ENCODE results near the gene PACRG.

DNA sequence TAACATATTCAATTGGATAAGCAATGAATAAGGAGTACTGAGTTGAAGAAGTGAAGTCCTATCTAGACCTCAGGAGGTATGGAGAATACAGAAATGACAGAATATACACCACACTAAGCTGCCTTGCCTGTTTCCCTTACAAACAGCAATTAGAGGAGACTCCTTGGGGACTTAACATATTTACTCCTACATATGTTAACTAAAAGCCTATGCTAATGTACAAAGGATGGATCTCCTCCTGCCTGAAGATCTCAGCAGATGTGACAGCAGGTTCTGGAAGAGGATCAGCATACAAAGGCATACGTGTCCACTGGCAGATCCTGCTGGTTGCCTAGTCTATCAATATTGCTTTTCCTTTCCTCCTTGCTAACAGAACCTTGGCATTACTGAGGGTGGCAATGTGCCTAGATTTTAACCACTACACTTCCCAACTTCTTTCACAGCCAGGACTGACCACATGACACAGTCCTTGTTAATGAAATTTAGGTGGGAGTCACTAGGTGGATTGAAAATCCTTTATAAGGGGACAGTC is 29.8 kb upstream of the PACRG start:
- TF ChIP-seq, protein P1, sequence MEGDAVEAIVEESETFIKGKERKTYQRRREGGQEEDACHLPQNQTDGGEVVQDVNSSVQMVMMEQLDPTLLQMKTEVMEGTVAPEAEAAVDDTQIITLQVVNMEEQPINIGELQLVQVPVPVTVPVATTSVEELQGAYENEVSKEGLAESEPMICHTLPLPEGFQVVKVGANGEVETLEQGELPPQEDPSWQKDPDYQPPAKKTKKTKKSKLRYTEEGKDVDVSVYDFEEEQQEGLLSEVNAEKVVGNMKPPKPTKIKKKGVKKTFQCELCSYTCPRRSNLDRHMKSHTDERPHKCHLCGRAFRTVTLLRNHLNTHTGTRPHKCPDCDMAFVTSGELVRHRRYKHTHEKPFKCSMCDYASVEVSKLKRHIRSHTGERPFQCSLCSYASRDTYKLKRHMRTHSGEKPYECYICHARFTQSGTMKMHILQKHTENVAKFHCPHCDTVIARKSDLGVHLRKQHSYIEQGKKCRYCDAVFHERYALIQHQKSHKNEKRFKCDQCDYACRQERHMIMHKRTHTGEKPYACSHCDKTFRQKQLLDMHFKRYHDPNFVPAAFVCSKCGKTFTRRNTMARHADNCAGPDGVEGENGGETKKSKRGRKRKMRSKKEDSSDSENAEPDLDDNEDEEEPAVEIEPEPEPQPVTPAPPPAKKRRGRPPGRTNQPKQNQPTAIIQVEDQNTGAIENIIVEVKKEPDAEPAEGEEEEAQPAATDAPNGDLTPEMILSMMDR (IDR thresholded peaks at IDR 0.05), result no peak
- no peak for TF ChIP-seq POLR2A (IDR thresholded peaks at IDR 0.05)
- no peak for TF ChIP-seq EP300 (IDR thresholded peaks at IDR 0.05)

Measured in ovary (tissue), 3 donors.